Heart right ventricle (tissue), 16 donors: ENCODE data around the gene ALK. TPM values are rescaled to one million over a fixed set of nuclear protein-coding genes. Genes with fewer than 3 reads are reported as not detected.

ENCODE experiments used
- ATAC-seq, 8 donors: fragments of 200-7000 bp; cut with Tn5 transposase; one replicate each; pipeline ENCODE4 v1.9.1; 2020; ENCODE audit warnings: mild to moderate bottlenecking in 8 of 8, moderate library complexity in 8 of 8, moderate number of reproducible peaks in 1 of 8
- DNase-seq, 2 donors: peaks; one replicate each; pipeline ENCODE4 v3.0.0-alpha.2; 2020
- H3K27ac ChIP-seq, 10 donors: fragments of 200-600 bp; sonication (generic) in 2 of 10; one replicate each; pipeline versions ENCODE4 v1.5.0 to v1.8.0; 2020 to 2022; ENCODE audit warnings: mild to moderate bottlenecking in 3 of 10
- H3K27me3 ChIP-seq, 7 donors: fragments of 200-600 bp; one replicate each; pipeline ENCODE4 v1.8.0; 2021 to 2022; ENCODE audit warnings: mild to moderate bottlenecking in 2 of 7
- H3K36me3 ChIP-seq, 9 donors: fragments of 200-600 bp; sonication (generic) in 1 of 9; one replicate each; pipeline versions ENCODE4 v1.5.0 to v1.8.0; 2020 to 2022; ENCODE audit warnings: mild to moderate bottlenecking in 2 of 9
- H3K4me1 ChIP-seq, 9 donors: fragments of 200-600 bp; sonication (generic) in 1 of 9; one replicate each; pipeline versions ENCODE4 v1.5.0 to v1.8.0; 2020 to 2022; ENCODE audit warnings: mild to moderate bottlenecking in 4 of 9
- H3K4me3 ChIP-seq, 10 donors: fragments of 200-600 bp; sonication (generic) in 2 of 10; one replicate each; pipeline versions ENCODE4 v1.5.0 to v1.8.0; 2020 to 2022; ENCODE audit warnings: mild to moderate bottlenecking in 7 of 10, moderate library complexity in 2 of 10
- H3K9me3 ChIP-seq, 11 donors: fragments of 200-600 bp in 10 of 11; sonication (generic) in 2 of 11; one replicate each; pipeline versions ENCODE4 v1.5.0 to v1.8.0; 2013 to 2022; ENCODE audit warnings: mild to moderate bottlenecking in 2 of 11, control low read depth in 1 of 11, moderate library complexity in 1 of 11
- WGBS, 2 donors: extraction: QIAGEN DNeasy Blood & Tissue Kit; methylation state at CpG; one replicate each; pipeline ENCODE4 v1.1.7; 2013; ENCODE audit warnings: inconsistent platforms in 1 of 2; 5-methylcytosine and 5-hydroxymethylcytosine counted together
- intact Hi-C, 10 donors: fragments of 100-400 bp; cut with DNase I; formaldehyde crosslinking; loops; one replicate each; pipeline versions ENCODE4 v1.11.1 to v1.14.2; 2022
- polyA plus RNA-seq, 2 donors: library from polyadenylated mRNA; stranded (reverse); fragments of 200-250 nt; gene quantifications; one replicate each; pipeline ENCODE4 v1.2.3, GENCODE V29; 2013
- total RNA-seq, 10 donors: library from RNA; stranded (reverse); fragmentation: NEBNext Ultra II Directional in 3 of 10; extraction: Animal tissue kit (Norgen Biotek cat#: 25700) in 3 of 10; gene quantifications; one replicate each; pipeline versions ENCODE4 v1.2.1 to v1.2.4, GENCODE V29; 2021 to 2023
- TF ChIP-seq, protein P1 (sequence below), 9 donors: fragments of 200-600 bp; sonication (generic) in 2 of 9; IDR thresholded peaks; one replicate each; pipeline versions ENCODE4 v1.5.0 to v1.8.0; 2021 to 2022; ENCODE audit warnings: antibody characterized with exemption in 9 of 9, mild to moderate bottlenecking in 5 of 9, moderate library complexity in 1 of 9
- donor health status: Arrhythmogenic right ventricular cardiomyopathy.
- donor health status: ischemic (EF 13 %, LVEDD 7.1; RV severe dilation, severe dysfunction).
- donor health status: healthy with polysubstance abuse.
- donor health status: DM: no; HTN: yes; CAD: no.
- donor health status: DM: no; HTN: no; CAD: no.
- donor health status: ischemic (EF 25% LVEDD 6.9; RV normal size, moderate dysfunction).
- donor health status: ischemic (EF 25% LVEDD 5.7; RV mildly dilated, moderate dysfunction).
- donor health status: healthy.
- donor health status: DM: yes; HTN: yes; CAD: no.
- donor health status: Ischemic cardiomyopathy.
- donor health status: ischemic (EF 35%, LVEDD 5.7; RV mildly dilated, moderate dysfunction).
- donor health status: nonischemic (EF 11% LVEDD 7.7; RV severe dilation, severe dysfunction).
- donor health status: DM: yes; HTN: yes; CAD: no.
- donor health status: PGD.
- donor health status: ischemic (EF 29% LVEDD 5.4; RV normal size, mild dysfunction).
- donor health status: nonischemic (EF 23%, LVEDD 6.1; RV moderate dilation, normal function).

The ALK gene
- total and polyA plus RNA-seq, 12 donors: 0.01 to 0.24 (median 0.08) TPM; not detected in 7

DNA sequence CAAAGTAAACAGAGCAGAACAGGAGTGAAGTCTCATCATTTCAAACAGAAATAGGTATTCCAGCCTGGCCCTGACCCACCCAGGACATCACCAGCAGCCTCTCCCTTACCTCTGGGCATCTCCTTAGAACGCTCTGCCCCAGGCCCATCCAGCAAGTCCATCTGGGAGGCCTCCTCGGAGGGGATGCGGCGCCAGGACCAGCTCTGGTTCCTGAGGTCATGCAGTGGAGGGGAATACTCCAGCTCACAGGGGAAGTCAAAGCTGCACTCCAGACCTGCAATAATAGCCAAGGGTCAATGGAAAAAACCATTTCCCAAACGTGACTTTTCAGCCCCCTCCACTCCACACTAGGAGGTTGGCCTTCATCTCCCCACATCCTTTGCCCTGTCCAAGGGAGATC lies 226.6 kb downstream of the ALK start:
- intact Hi-C loops: no loop called here
- Histone ChIP-seq H3K4me1 (no peaks in the 10 kb centered on the region), H3K4me3 (no peak overlapping the region), H3K27ac (no peak overlapping the region), H3K27me3 (peaks cover 0 to 17% (median 0%) of the 10 kb centered on the region in 7 donors), H3K9me3 (peaks cover 0 to 4% (median 0%) of the 10 kb centered on the region in 11 donors), H3K36me3 (no peaks in the 10 kb centered on the region)
- no peak for DNase-seq
- TF ChIP-seq, protein P1, sequence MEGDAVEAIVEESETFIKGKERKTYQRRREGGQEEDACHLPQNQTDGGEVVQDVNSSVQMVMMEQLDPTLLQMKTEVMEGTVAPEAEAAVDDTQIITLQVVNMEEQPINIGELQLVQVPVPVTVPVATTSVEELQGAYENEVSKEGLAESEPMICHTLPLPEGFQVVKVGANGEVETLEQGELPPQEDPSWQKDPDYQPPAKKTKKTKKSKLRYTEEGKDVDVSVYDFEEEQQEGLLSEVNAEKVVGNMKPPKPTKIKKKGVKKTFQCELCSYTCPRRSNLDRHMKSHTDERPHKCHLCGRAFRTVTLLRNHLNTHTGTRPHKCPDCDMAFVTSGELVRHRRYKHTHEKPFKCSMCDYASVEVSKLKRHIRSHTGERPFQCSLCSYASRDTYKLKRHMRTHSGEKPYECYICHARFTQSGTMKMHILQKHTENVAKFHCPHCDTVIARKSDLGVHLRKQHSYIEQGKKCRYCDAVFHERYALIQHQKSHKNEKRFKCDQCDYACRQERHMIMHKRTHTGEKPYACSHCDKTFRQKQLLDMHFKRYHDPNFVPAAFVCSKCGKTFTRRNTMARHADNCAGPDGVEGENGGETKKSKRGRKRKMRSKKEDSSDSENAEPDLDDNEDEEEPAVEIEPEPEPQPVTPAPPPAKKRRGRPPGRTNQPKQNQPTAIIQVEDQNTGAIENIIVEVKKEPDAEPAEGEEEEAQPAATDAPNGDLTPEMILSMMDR (IDR thresholded peaks at IDR 0.05): no peak
- WGBS, 2 donors: 83 to 89% methylated on average over 5 of the region's 5 CpGs
- no peak for ATAC-seq

DNA sequence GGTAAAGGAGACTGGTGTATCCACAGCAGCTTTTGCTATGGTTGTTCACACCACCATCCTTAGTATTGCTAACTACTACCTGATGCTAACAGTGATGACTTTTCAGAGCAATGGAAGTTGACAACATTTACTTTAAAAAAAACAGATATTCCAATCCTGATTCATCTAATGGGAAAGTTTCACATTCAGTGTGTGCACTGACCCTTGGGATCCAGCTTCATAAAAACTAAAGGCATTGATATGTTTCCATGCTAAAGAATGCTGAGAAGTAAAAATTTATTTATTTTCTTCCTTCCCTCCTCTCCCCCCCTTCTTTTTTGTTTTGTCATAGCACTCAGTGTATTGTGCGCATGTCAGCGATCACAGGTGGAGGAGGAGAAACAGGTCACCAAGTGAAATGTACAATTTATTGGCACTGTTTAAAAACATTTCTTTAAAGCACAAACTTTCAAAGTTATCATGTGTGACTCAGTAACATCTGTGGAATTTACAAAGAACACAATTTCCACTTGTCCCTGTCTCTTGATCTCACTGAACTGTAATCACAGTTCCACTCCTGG lies 229.9 kb downstream of the ALK start:
- Histone ChIP-seq H3K9me3 (peaks cover 0 to 4% (median 0%) of the 10 kb centered on the region in 11 donors), H3K27ac (no peak overlapping the region), H3K36me3 (no peaks in the 10 kb centered on the region), H3K27me3 (peaks cover 0 to 20% (median 0%) of the 10 kb centered on the region in 7 donors), H3K4me1 (no peaks in the 10 kb centered on the region), H3K4me3 (no peak overlapping the region)
- TF ChIP-seq, protein P1 (IDR thresholded peaks at IDR 0.05): no peak
- no peak for ATAC-seq
- DNase-seq: no peak
- intact Hi-C loops: no loop called here
- 98% methylated on average over 2 of the region's 2 CpGs for WGBS, 2 donors

DNA sequence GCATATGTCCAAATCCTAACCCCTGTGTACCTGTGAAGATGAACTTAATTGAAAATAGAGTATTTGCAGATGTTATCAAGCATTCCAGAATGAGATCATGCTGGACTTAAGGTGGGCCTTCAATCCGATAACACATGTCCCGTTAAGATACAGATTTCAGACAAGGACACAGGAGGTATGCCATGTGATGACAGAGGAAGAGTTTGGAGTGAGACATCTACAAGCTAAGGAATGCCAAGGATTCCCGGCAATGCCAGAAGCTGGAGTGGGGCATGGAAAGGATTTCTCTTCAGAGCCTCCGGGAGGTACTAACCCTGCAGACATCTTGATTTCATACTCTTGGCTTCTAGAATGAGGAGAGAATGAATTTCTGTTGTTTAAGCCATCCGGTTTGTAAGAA lies 231.7 kb downstream of the ALK start:
- DNase-seq (no peak), ATAC-seq (no peak)
- H3K4me3 ChIP-seq: no peak overlapping the region
- H3K27me3 ChIP-seq: peaks cover 0 to 20% (median 0%) of the 10 kb centered on the region in 7 donors
- H3K36me3 ChIP-seq: no peaks in the 10 kb centered on the region
- intact Hi-C loops: no loop called here
- no peak overlapping the region for H3K27ac ChIP-seq
- no peaks in the 10 kb centered on the region for H3K4me1 ChIP-seq
- WGBS, 2 donors: 83 to 89% methylated on average over 5 of the region's 5 CpGs
- TF ChIP-seq, protein P1 (IDR thresholded peaks at IDR 0.05): no peak
- peaks cover 0 to 4% (median 0%) of the 10 kb centered on the region in 11 donors for H3K9me3 ChIP-seq

DNA sequence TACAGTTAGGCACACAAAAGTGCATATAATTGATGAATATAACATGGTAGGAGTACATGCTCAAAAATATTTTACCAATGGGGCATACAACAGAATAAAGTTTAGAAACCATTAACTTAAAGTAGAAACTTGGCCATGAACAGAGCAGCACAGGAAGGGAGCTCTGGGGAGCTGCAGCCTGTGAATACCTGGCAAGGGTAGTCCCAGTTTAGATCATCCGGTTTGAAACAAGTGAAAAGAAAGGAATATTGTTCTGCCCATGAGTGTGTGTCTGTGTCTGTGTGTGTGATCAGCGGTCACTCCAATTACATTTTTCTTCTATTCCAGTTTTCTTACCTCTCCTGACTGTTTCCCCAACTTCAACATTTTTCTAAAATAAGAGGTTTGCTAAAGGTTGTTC lies 233.0 kb downstream of the ALK start:
- 69 to 75% methylated on average over 2 of the region's 2 CpGs for WGBS, 2 donors
- intact Hi-C loops: no loop called here
- ATAC-seq: no peak

More for the DNA sequence above, 233.0 kb downstream of the ALK start:
- DNase-seq: no peak
- Histone ChIP-seq H3K27me3 (peaks cover 0 to 20% (median 0%) of the 10 kb centered on the region in 7 donors), H3K36me3 (no peaks in the 10 kb centered on the region), H3K27ac (no peak overlapping the region), H3K9me3 (peaks cover 0 to 4% (median 0%) of the 10 kb centered on the region in 11 donors), H3K4me1 (no peaks in the 10 kb centered on the region), H3K4me3 (no peak overlapping the region)
- TF ChIP-seq, protein P1 (IDR thresholded peaks at IDR 0.05): no peak
